Uterus (tissue), 2 donors: Measurements from ENCODE around the gene MSI2.

Source experiments
- POLR2A ChIP-seq, 2 donors: fragments of 450-650 bp; IDR thresholded peaks; one replicate each; pipeline ENCODE4 v1.6.1; 2016; ENCODE audit warnings: antibody characterized with exemption in 2 of 2, mild to moderate bottlenecking in 1 of 2, moderate library complexity in 1 of 2
- TF ChIP-seq, protein P1 (sequence below), 4 experiments: fragments of 200-600 bp in 2 of 4; fragments of 450-650 bp in 2 of 4; sonication (generic) in 2 of 4; IDR thresholded peaks; one replicate each; pipeline ENCODE4 v1.5.1; 2016 to 2019; ENCODE audit warnings: antibody characterized with exemption in 4 of 4, mild to moderate bottlenecking in 2 of 4, moderate library complexity in 1 of 4

GRCh38 chr17:57733085-57733484 lies 476.8 kb downstream of the MSI2 start:
- no peak for TF ChIP-seq POLR2A (IDR thresholded peaks at IDR 0.05)
- TF ChIP-seq, protein P1, sequence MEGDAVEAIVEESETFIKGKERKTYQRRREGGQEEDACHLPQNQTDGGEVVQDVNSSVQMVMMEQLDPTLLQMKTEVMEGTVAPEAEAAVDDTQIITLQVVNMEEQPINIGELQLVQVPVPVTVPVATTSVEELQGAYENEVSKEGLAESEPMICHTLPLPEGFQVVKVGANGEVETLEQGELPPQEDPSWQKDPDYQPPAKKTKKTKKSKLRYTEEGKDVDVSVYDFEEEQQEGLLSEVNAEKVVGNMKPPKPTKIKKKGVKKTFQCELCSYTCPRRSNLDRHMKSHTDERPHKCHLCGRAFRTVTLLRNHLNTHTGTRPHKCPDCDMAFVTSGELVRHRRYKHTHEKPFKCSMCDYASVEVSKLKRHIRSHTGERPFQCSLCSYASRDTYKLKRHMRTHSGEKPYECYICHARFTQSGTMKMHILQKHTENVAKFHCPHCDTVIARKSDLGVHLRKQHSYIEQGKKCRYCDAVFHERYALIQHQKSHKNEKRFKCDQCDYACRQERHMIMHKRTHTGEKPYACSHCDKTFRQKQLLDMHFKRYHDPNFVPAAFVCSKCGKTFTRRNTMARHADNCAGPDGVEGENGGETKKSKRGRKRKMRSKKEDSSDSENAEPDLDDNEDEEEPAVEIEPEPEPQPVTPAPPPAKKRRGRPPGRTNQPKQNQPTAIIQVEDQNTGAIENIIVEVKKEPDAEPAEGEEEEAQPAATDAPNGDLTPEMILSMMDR (IDR thresholded peaks at IDR 0.05) = no peak
